Stimulated activated CD4-positive, alpha-beta T cell treated with anti-CD3 and anti-CD28 coated beads, Interleukin-2, amount 100 ng/mL, for 4 hours (primary cell): ENCODE results near the gene HRH1.

Experiments used
- DNase-seq: peaks from one replicate; pipeline ENCODE4 v3.0.0-alpha.2; 2020; ENCODE audit warnings: low read depth

The HRH1 gene

DNA sequence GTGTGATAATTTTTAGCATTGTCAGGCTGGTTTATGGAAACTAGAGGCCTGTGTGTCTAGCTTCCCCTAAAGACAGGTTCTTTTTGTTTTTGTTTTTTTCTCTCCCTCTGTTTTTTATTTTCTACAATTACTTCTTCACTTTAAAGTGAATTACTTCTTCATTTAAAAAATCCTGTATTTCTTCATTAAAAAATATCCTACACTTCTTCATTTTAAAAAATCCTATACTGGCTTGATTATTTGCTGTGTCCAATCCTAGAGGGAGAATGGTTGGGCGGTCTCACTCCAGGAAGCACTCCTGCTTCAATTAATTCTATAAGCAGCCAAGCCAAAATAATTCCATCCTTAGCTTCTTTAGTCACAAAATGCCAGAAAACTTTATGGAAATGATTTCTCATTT, 129.7 kb downstream of the HRH1 start:
- no peak for DNase-seq

DNA sequence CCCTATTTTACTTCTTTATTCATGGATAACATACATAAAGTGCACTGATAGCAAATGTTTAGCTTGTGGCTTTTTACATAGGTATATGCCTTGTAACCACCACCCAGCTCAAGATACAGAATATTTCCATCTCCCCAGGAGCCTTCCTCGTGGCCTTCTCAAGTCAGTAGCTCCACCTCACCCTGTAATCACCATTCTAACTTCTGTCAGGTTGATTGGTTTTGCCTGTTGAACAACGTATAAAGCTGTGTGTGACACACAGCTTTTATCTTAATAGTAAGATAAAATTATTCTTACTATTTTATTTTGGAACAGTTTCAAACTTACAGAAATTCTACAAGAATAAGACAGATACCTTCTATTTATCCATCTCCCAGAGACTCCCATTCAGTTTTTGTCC, 131.2 kb downstream of the HRH1 start:
- DNase-seq = no peak

DNA sequence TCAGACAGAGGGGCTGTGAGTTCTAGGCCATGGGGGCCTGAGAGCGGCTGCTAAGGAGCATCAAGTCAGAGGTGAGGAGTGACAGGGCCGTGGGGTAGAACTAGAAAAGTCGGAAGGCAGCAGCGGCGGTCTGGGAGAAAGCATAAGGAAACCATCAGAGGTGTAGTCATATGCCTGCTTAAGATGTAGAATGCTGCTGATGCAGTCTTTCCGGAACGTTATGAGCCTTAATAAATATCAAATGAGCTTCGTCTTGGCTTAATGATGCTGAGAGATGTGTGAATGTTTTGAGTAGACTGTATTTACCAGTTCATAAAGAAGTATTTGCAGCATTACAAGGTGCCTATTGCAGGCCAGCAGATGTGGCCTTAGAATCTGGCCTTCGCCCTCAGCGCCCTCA, 133.1 kb downstream of the HRH1 start:
- no peak for DNase-seq

DNA sequence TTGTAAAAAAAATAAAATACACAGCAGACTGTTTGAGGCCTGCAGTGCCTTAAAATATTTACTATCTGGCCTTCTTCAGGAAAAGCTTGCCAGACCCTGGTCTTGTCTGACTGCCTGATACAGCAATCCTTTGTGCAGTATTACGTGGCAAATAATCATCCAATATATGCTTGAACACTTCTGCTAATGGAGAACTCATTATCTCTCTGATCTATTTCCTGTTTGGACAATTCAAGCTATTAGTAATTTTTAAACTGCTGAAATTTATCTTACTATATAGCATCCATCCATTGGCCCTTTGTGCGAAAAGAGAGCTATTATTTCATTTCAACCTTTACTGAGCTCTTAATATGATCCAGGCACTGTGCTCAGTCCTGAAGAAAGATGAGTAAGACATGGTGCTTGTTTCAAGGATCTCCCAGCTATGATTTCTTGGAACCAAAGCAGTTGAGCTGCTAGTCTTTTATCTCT, 133.8 kb downstream of the HRH1 start:
- DNase-seq = no peak

DNA sequence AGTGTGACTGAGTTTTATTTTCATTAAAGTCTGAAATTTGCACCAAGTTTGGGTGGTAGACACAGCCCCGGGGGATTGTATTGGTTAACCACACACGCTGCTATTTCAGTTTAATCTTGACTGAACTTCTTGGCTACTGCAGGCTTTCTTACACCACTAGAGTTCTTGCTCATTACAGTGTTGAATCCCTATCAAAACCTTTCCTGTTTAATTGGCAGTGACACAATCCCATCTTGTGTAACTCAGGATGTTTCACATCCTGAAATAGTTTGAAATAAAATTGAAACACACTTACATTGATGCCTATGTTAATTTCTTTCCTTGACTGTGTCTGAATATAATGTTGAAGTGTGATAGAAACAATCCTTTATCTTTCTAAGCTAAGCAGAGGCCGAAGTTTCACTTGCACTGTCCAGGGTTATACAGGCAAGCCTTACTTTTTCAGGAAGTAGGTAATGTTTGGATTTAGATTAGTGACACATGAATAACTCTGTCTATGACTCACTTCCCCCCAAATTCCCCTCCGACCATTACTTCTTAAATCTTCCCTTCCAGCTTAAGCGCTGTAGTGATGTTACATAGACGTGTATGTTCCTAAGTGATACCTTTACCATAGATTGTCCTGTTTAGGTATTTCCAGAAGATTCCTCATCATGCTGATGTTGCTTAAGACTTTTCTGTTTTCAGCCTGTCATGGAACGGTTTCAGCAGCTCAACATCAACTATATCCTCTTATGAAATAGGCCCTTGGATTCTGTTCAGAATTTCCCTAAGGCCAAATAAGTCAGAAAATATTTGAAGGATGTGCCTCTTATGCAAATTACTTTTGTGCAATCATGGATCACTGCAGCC, 134.7 kb downstream of the HRH1 start:
- DNase-seq = no peak

DNA sequence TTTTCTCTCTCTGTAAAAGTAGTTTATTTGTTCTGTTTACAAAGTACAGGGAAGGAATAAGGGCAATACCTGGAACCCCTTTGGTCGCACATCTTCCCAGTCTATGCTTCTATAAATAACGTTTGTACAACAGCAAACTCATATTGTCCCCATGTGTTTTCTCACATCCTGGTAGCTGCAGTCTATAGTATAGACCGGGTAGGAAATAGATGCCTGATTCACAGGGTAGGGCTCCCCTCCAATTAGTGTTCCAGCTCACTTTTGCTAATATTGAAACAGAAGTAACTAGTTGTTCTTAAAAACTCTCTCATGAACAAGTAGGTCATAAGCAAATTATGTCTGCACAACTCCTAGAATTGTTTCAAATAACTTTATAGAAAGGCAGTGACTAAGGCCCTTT, 135.6 kb downstream of the HRH1 start:
- DNase-seq = no peak

DNA sequence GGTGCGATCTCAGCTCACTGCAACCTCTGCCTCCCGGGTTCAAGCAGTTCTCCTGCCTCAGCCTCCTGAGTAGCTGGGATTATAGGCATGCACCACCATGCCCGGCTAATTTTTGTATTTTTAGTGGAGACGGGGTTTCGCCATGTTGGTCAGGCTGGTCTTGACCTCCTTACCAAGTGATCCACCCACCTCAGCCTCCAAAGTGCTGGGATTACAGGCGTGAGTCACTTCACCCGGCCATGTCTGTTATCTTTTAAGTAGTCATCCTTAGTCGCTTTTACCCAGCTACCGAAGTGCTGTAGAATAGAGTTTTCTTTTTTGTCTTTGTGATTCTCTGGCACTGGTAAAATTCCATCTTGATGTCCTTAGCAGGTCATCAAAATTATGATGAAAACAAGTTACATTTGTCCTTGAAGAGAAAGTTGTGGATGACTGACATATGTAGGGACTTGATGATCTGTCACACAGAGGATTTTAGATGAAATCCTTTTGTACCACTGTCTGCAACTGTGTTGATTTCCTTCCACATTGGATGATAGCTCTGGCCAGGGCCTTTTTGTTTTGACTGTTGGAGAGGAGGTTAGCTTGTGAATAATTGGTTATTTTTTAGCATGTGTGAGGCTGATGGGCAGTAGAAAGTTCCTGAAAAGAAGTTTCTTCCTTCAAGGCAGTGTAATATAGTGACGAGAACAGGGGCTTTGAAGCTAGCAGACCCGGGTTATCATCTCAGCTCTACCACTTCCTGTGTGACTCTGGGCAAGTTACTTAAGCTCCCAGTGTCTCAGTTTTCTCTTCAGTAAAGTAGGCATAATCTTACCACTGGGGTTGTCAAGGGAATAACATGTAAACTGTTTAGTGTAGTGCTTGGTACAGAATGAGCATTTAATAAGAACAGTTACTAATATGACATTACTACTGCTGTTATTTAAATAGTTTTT, 136.7 kb downstream of the HRH1 start:
- no peak for DNase-seq

DNA sequence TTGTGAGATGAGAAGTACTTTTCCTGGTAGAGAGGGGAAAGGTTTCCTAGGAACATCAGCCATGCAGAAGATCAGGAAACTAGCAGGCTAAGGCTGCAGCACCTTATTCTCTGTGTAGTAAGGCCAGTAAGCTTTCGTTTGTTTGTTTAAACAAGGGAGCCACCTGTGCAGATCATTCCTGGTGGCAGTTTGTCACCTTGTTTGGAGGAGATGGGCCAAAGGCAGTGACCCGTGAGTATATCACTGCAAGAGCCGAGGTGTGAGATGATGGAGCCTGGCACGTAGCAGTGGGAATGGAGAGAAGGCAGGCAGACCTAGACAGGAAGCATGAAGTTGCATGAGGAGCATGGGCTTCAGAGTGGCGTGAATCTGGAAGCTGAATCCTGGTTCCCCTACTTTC, 137.5 kb downstream of the HRH1 start:
- no peak for DNase-seq

DNA sequence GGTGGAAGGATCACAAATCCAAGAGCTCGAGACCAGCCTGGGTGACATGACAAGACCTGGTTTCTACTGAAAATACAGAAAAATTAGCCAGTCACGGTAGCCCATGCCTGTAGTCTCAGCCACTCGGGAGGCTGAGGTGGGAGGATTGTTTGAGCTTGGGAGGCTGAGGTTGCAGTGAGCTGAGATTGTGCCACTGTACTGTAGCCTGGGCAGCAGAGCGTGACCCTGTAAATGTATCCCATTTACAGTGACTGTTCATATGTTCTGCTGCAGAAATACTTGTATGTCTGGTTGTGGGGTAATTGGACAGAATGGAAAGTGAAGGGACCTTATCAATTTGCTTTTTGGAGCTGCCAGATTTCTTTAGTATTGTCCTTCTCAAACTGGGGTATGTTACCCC, 142.8 kb downstream of the HRH1 start:
- DNase-seq = no peak

DNA sequence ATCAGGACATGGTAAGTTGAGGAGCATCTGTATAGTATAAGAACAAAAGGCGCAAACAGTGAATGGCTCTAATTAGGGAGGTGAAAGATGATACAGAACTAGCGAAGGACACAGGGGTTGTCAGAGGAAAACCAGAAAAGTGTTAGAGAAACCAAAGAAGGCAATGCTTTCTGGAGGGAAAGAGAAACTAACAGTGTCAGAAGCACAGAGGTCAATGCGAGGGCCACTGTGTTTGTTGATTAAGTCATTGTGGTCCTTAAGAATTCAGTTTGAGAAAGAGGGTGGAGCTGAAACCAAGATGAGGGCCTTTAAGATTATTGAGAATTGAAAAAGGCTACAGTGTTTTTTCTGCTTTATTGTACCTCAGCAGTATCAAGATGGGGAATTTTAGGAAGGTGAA, 146.7 kb downstream of the HRH1 start:
- no peak for DNase-seq

DNA sequence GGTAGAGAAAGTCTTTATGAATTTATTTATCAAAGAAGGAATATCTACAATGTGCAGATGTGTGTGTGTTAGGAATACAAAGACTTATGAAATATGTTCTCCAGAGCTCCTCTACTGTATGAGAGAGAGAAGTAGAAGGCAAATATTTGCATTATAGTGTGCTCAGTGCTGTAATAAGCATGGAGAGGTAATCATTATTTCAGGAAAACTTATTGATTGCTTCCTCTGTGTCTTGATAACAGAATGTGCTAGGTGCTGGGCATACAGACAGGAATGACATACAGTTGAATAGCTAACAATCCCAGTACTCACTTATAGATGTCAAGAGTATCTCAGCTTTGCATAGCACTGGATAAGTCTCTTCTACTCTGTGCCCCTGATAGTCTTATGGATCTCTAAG, 148.2 kb downstream of the HRH1 start:
- no peak for DNase-seq

DNA sequence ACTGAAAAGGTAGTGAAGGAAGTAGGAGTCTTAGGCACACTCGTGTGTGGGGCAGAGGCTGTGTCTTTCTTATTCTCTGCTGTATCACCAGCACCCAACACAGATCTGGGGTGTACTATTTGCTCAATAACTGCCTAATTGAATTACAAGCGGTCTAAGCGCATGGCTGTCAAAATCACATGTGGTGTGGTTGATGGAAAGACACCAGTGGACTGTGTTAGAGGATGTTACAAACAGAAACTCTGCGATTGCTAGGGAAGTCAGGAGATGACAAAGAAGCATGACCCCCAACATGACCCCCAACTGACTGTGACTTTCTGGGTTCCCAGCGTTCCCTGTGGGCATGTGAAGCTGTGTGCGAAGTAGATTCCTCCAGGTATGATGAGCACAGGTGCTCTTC, 149.9 kb downstream of the HRH1 start:
- DNase-seq = no peak

DNA sequence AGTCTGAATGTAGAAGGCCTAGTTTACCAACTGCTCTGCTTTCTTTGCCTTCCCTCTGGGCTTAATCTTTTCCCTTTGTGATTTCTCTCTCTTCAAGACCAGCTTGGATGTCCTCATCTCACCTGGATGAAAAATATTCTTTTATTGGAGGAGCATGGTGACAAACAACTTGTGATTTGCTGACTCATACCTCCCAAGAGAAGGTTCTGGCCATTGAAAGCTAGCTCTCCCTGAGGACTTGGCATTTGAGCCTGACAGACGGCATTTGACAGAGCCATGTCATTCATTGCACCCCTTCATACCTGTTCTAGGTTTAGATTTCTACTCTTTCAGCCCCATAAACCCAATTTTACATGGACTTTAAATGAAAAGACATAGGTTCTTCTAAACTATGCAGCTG, 151.2 kb downstream of the HRH1 start:
- DNase-seq = no peak

DNA sequence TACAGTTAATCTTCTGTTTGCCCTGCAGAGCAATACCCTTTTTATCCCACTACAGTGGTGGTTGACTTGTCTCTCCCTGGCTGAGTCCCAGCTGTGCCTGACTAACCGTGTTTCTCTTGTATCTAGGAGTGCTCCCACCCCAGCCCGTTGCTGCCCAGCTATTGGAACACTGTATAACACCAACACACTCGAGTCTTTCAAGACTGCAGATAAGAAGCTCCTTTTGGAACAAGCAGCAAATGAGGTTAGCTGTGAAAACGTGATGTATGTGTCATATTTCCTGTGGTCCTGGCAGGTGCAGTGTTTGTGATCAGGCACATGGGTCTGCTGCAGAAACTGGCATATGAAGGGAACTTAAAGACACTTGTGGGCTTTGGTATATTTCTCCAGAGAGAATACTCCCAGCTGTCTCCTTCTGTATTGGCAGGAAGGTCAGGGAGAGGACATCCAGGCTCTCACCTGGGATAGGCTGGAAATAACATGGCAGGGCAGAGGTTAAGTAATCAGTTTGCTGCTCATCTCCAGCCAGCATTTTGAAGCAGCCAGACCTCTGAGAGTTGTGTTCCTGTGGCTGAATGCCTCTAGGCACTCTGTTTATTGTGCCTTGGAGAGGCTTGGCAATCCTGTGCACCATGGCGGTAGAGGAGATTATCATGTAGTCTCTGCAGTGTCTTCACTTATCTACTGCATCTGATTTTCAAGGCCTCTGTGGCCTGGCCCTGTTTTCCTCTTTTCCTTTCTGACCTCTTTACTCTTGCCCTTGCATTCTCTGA, 152.7 kb downstream of the HRH1 start:
- DNase-seq = no peak

DNA sequence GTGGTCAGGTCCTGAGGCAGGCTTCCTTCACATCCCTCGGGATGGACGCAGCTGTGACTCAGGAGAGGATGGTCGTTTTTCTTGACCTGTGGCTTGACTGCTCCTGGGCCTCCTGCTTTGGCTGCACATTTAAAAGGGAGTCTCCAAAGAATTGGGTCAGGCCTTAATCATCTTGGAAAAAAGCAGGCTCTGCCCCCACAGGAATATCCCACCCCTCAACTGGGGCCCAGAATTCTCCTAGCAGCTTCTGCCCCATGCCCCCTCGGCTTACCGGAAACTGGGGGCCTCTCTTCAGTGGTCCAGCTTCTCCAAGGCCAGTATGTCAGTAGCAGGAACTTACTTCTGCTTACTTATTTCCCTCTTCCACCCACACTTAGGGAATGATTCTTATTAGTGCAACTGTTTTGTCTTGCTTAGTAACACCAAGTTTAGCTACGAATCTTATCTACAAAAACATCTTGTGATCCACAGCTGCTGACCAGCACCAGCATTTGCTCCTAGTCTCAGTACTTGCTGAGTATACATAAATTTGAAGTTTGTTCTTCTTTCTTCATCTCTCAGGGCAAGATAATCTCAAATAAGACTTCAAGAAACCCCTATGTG, 153.6 kb downstream of the HRH1 start:
- no peak for DNase-seq

DNA sequence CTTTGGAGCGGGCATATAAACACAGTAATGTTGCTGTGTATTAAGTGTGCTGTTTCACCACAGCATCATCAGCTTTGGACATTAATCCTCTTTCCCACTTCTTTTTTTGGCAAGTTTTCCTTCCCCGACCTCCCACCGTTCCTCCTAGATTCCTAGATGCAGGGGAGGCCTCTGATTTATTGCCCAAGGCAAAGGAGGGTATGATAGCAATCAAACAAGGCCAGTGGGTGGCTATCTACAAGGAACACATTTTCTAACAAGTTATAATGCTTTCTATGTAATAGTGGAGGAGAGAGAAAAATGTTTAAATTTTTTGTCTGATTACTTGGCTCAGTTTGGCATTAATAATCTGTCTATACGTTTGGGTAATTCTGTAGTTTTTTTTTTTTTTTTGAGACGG, 156.0 kb downstream of the HRH1 start:
- no peak for DNase-seq

DNA sequence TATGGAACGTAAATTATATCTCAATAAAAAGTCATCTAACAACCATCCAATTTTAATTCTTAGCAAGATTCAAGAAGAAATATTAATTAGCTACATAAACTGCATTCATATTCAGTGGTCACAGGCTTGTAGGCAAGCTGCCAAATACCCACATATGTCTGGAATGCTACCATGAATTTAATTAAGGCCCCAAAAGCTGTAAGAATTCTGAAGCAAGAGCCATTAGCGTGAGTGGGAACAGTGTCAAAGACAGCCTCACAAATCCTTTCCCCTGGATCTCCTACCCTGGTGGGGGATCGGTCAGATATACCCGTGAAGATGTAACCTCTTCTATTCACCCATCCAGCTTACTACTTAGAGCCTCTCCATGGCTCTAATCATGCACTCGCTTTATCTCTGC, 157.9 kb downstream of the HRH1 start:
- no peak for DNase-seq
